ENCODE results near the gene MRFAP1.
"Not testable (repeated sequence)": the region's sequence is repeated elsewhere in the genome, so short reads cannot be mapped to it uniquely, and the experiment has no call there.

Gene MRFAP1

DNA sequence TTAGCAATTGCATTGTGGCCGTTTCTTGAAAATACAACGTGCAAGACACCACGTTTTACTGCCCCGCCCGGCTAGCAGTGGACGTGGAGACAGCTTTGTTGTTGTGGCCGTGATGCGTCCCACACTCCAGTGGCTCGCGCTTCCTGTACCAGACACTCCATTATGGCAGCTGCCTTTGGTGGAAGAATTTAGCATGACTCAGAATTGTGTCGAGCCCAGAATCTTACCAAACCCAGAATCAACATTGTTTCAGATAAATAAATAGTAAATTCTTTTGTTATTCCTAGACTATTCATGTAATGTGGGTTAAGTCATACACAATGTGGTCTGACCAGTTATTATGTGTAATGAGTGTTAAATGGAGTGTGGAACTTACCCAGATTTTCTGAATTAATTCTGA lies 27.9 kb downstream of the MRFAP1 start:
- no peak for DNase-seq (ENCODE audit: low read depth in 2 of 2)

DNA sequence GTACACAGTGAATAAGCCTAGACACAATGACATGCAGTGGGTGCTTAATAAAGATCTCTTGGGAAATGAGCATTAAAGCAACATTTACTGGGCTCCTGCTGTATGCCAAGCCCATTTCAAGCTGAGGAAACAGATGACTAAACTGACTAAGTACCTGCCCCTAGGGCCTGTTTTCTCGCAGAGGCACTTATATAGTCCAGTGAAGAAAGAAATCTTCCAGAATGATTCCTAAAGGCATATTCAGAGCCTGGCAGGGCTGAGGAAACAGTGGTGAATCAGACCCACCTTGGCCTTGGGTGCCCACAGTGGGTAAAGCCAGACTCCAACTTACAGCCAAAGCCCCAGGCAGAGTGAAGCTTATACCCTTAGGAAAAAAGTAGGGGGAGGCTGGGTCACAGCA lies 31.2 kb downstream of the MRFAP1 start:
- DNase-seq (ENCODE audit: low read depth in 2 of 2): no peak

DNA sequence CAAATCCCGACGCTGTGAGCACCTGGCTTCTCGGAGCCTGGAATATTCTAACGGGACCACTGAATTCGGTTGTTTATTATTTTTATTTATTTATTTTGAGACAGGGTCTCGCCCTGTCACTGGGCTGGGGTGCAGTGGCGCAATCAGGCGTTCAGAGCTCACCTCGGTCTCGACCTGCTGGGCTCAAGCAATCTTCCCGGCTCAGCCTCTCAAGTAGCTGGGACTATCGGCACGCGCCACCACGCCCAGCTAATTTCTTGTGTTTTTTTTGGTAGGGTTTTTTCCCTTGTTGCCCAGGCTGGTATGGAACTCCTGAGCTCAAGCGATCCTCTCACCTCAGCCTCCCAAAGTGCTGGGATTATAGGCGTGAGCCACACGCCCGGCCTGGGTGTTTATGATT lies 31.6 kb downstream of the MRFAP1 start:
- no peak for DNase-seq (ENCODE audit: low read depth in 2 of 2)

DNA sequence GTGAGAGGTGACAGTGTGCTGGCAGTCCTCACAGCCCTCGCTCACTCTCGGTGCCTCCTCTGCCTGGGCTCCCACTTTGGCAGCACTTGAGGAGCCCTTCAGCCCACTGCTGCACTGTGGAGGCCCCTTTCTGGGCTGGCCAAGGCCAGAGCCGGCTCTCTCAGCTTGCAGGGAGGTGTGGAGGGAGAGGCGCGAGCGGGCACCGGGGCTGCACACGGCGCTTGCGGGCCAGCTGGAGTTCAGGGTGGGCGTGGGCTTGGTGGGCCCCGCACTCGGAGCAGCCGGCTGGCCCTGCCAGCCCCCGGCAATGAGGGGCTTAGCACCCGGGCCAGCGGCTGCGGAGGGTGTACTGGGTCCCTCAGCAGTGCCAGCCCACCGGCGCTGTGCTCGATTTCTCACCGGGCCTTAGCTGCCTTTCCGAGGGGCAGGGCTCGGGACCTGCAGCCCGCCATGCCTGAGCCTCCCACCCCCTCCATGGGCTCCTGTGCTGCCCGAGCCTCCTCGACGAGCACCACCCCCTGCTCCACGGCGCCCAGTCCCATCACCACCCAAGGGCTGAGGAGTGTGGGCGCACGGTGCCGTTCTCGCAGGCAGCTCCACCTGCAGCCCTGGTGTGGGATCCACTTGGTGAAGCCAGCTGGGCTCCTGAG lies 32.2 kb downstream of the MRFAP1 start:
- DNase-seq (ENCODE audit: low read depth in 2 of 2): not testable (repeated sequence)

DNA sequence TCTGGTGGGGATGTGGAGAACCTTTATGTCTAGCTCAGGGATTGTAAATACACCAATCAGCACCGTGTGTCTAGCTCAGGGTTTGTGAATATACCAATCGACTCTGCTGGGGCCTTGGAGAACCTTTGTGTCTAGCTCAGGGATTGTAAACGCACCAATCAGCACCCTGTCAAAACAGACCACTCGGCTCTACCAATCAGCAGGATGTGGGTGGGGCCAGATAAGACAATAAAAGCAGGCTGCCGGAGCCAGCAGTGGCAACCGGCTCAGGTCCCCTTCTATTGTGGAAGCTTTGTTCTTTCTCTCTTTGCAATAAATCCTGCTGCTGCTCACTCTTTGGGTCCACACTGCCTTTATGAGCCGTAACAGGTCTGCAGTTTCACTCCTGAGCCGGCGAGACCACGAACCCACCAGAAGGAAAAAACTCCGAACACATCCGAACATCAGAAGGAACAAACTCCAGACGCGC lies 32.7 kb downstream of the MRFAP1 start:
- DNase-seq (ENCODE audit: low read depth in 2 of 2): not testable (repeated sequence)

DNA sequence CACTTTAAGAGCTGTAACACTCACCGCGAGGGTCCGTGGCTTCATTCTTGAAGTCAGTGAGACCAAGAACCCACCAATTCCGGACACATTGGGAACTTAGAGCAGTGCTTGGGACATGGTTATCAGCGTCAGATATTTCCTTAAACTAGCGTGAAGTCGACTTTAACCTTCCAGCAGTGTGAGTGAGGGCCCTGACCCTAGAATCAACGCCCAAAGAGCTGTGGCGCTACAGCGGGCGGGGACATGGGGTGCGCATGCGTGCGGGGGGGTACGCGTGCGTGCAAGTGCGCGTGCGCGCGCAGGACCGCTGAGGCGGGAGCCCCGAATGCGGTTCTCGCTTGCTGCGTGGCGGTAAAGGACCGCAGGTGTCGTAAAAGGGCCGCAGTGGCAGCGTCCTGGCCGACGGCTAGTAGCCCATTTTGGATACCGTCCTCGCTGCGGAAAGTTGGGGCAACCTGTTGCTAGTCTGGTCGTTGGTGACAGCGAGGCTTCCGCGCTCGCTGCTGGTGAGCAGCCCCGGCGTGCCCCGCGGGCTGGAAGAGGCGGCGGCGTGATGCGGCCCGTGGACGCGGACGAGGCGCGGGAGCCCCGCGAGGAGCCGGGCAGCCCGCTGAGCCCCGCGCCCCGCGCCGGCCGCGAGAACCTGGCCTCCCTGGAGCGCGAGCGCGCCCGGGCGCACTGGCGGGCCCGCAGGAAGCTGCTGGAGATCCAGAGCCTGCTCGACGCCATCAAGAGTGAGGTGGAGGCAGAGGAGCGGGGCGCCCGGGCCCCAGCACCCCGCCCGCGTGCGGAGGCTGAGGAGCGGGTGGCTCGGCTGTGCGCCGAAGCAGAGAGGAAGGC lies 33.4 kb downstream of the MRFAP1 start:
- peak; percentile 84 to 88 for DNase-seq (ENCODE audit: low read depth in 2 of 2)

DNA sequence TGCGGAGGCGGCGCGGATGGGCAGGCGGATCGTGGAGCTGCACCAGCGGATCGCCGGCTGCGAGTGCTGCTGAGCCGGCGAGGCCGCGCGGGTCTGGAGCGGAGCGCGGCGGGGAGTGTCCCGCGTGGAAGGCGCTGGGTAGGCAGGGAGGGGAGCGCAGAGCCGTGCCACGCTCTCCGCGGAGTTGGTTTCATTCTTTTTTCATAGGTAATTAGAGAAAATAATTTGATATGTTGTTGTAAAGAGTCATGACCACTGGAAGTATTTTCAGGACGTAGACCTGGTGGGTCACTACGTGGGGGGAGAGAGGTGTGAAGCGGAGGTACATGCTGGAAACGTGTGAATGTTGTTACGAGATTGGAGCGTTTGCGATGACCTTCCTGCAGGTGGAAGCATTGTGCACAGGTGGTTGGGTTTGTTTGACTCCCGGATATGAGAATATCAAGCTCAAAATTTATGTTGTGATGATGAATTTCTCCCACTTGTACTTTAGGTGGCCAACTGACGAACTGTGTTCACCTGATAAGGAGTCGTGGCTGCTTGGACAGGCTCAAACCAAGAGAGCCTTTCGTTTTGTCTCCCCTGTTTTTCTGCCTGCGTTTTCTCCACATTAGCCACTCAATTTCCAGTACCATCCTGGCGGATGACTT lies 34.1 kb downstream of the MRFAP1 start:
- peak in 1 of 2 donors; percentile 55 for DNase-seq (ENCODE audit: low read depth in 2 of 2)

DNA sequence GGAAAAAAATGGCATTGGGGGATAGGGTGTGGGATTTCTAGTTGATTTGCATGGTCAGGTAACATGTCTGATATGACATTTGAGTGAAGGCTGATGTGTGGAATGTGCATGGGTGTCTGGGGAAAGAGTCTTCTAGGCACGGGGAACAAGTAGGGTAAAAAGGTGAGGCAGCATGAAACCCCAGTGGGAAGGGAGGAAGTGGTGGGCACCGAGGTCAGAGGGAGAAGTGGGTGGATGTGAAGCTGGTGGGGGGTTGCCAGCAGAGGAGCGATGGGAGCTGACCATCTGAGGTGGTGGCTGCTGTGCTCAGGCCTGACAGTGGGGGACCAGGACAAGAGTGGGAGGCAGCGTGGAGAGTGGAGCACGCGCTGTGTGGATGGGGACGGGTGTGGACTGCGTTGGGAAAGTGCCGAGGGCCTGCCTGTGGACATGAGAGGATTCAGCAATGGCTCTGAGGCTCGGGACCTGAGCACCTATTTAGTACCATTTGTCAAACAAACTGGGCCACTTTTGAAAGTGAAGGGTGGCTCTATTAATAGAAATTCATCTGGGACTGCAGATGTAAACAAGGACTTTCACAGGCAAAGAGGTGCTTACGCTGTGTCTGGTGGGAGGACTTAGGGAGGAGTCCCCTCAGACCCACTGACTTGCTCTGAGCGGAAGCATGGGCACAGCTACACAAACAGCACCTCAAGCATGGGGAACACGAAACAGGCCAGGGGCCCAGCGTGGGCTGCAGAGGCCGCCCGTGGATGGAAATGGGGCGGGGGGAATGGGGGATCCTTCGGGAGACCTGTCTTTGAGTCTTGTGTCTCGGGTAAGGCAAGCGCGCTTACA lies 36.5 kb downstream of the MRFAP1 start:
- no peak for DNase-seq (ENCODE audit: low read depth in 2 of 2)

DNA sequence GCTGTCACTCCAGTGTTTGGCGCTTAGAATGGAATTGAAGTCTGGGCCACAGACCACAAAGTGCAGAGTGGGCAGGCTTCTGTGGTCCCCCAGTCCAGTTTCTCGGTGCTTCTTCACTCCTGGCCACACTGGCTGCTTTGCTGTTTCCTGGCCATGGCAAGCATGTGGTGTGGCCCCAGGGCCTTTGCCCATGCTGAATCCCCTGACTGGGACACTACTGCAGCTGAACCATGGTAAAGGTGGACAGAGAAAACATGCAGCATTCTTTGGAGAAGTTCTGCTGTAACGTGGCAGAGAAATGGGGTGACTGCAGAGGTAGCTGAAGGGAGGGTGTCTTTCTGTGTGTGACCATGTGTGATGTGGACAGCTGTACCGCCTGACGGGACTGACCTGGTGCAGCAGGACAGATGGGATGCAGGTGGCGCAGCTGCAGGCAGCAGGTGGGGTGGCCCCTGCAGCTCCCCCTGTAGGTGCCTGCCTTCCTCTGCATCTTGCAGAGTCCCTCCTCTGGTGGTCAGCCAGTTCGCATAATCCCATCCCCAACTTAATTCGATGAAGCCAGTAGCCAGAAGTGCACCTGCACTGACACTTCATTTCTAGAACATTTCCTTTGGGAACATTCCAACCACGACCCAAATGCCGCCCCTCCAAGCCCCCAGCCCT lies 40.0 kb downstream of the MRFAP1 start:
- no peak for DNase-seq (ENCODE audit: low read depth in 2 of 2)

DNA sequence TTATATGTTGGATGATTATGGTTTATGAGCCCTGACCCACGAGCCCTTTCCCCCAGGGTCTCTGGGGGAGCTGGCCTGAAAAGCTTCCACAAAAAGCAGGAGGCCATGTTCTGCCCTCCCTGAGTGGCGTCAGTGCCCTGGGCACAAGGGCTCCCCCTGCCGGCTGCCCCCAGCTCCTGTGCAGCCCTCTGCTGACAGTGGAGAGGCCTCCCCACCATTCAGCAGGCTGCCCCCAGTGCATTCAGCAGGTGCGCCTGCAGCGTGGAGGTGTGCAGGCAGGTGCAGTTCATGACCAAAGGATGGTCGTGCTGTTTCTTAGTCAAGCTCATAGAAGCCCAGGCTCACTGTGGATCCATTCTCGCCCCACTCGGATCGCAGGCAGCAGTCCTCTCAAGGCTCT lies 40.7 kb downstream of the MRFAP1 start:
- DNase-seq (ENCODE audit: low read depth in 2 of 2): no peak

DNA sequence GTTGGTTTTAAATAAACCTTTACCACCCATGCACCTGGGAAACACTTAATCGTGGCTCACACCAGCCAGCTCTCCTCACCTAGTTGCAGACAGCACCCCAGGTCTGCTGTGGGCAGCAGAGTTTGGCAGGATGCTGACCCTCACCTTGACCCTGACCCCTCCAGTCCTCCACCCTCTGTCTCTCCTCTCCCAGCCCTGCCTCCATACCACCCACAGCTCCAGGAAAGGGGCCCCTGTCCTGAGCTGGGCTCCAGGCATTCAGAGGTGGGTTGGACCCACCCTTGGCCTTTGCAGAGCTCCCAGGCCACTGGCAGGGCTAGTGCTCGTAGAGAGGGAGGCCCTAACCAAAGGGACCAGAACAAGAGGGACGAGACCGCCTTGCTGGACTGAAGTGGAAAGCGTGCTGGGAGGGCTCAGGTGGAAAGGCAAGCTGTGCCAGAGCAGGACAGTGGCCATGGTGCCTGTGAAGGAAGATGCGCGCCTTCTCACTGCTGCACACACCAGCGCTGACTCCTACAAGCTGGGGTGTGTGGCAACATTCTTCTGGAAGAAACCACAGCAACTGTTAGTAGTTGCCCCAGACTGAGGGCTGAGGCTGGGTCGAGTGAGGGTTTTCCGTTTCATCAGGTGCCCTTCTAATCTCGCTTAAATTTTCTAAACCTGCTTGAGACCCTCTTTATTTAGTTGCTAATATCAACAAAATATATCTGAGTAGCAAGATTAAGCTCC lies 42.5 kb downstream of the MRFAP1 start:
- no peak for DNase-seq (ENCODE audit: low read depth in 2 of 2)

DNA sequence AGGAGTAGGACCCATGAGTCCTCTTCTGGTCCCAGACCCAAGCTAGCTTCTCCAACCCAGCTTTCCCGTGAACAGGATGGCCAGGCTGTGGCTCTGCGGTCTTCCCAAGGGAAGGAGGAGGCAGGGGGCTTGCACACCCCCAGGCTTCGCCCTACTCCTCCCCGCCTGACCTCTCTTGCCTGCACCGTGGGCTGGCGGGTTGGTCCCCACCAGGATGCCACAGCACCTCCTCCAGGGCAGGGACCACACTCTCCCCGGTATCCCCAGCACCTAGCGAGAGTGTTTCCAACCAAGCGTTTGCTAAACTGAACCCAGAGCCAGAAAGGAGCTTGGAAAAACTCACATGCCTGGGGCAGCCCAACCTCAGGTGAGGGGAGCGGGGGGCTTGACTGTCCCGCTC lies 44.2 kb downstream of the MRFAP1 start:
- DNase-seq (ENCODE audit: low read depth in 2 of 2): no peak

DNA sequence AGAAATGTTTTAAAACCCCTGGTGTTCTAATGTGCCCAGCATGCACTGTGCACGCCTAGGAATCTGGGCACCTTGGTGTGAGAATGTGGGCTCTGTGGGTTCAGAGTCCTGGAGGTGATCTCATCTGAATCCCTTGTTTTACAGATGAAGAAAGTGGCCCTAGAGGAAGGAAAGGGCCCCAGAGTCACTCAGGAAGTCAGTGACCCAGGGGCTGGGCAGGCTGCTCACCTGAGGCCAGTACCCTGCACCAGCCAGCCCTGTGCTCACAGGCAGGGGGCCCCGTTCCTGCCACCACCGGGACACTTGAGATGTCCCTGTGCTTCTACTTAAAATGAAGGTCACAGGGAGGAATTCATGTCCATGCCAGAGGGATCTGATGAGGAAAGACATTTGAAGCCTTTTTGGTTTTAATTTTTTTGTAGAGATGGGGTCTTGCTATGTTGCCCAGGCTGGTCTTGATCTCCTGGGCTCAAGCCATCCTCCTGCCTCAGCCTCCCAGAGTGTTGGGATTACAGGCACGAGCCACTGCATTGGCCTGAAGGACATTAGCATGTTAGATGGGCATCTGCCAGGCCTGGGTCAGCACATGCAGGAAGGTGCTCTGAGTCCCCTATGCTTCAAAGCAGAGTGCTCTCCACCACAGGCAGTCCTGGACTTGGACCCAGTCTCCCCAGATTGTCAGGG lies 45.8 kb downstream of the MRFAP1 start:
- DNase-seq (ENCODE audit: low read depth in 2 of 2): no peak

DNA sequence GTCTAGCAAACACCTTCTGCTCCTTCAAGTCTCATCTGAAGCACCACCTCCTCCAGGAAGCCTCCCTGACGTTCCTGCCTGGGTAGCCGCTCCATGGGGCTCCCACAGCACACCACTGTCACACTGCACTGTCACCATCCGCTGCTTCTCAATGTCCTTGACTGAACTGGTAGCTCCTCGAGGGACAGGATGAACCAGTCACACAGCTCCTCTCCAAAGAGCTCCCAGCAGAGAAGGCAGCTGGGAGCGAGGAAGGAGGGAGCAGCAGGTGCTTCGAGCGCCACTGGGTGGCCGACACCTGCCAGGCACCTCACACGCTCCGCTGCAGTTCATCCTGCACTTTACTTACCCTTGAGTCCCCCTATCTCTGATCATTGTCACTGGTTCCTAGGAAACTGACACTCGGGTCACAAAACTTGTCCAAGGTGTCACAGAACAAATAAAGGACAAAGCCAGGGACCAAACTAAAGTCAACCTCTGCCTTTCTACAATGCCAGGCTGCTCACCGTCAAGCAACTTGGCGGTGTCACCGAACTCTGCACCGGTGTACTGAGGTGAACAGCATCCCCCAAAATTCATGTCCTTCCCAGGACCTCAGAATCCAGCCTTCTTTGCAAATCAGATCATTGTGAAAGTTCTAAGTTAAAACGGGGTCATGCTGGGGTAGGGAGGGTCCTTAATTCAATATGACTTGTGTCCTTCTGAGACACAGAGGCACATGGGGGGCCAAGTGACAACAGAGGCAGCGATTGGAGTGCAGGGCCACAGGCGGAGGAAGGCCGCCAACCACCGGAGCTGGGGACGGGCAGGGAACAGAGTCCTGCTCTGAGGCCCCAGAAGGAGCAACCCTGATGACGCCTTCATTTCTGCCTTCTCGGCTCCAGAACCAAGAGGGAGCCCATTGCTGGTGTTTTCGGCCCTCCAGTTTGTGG lies 47.7 kb downstream of the MRFAP1 start:
- no peak for DNase-seq (ENCODE audit: low read depth in 2 of 2)

DNA sequence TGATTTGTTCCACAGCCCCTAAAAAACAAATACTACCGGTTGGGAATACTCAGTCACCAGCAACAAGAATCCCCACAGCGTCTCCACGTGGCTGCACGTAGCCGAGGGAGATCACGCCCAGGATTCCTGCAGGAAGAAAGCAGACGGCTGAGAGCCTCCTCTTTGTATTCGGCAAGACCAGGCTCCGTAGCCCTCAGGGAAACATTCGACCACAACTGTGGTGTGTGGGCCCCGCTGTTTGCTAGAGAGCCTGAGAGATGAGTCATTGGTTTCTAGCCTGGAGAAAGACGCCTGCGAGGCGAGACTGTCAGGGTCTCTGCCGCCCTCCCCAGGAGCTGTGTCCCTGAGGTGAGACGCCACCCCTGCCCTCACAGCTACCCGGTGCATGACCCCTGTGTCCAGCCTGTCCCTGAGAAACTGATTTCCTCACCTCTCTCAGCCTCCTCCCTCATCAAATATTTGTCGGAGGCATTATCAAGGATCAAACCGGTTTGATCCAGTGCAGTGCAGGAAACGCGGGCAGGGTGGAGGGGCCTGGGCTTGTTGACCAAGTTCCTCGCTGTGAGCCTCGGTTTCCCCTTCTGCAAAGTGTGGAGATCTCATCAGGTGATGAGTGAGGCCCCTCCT lies 48.5 kb downstream of the MRFAP1 start:
- peak; percentile 49 to 58 for DNase-seq (ENCODE audit: low read depth in 2 of 2)

DNA sequence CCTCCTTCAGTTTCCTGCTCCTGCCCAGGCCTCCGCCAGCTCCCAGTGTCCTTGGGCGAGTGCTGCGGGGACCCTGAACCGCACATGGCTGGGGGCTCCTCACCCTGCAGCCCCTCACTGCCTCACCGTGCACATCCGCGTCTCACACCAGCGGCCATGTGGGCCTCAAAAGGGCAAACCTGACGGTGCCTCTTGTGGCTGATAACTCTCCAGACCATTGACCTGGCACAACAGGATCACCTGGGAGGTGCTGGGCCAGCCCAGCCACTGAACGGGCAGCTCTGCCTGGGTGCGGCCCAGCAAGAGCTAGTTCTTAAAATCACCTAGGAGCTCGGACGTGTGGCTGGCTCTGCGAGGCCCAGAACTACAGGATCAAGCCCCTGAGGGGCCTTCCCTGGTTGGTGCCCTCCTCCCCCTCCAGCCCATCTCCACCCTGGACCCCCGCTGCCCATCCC lies 49.0 kb downstream of the MRFAP1 start:
- no peak for DNase-seq (ENCODE audit: low read depth in 2 of 2)

Data from stimulated activated CD4-positive, alpha-beta T cell treated with anti-CD3 and anti-CD28 coated beads, Interleukin-1b, Interleukin-23, amount 100 ng/mL, for 4 hours (primary cell).